T follicular helper cell (primary cell): Measurements from ENCODE around the gene PTGIS.

ENCODE experiments used
- DNase-seq: peaks from one replicate; pipeline ENCODE4 v3.0.0-alpha.2; 2020; ENCODE audit warnings: low read depth

Gene PTGIS

DNA sequence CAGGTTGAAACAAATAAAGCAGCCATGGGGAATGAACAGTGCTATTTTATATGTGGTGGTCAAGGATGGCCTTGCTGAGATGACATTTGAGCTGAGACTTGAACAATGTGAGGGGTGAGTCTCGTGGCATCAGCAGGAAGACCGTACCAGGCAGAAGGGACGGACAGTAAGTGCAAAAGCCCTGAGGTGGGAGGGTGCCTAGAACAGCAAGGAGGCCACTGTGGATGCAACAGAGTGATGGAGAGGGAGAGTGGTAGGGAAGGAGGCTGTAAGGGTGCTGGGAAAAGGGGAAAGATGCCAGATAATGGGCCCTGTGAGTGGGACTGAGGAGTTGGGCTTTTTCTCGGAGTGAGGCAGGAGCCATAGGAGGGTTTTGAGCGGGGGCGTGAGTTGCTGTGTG, 97.0 kb downstream of the PTGIS start:
- DNase-seq: no peak

DNA sequence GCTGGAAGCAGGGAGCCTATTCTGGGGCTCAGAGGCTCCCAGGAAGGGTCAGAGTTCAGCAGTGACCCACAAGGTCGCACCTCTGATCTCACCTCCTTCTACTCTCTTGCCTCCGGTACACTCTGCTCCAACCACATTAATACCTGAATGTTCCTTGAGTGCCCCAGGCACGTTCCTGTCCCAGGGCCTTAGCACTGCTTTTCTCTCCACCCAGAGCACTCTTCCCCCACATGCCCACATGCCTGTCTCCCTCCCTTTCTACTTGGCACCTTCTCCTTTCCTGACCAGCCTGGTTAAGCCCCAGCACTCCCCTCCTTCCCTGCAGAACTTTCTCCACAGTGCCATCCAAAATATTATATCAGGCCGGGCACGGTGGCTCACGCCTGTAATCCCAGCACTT, 98.9 kb downstream of the PTGIS start:
- no peak for DNase-seq

DNA sequence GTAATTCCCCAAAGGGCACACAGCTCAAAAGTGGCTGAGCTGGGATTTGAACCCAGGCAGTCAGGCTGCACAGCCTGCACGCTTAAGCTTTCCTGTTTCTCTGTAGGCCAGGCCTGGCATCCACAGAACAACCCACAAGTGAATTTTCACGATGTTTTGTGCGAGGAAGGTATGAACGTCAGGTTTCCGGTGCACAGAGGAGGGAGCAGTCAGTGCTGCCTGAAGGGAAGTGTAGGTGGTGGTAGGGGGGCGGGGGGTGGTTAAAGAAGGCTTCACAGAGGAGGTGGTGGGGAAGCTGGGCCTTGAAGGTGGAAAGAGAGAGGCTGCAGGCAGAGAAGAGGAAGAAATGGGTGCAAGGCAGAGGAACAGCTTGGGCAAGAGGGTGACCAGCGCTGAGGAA, 99.5 kb downstream of the PTGIS start:
- DNase-seq: no peak

DNA sequence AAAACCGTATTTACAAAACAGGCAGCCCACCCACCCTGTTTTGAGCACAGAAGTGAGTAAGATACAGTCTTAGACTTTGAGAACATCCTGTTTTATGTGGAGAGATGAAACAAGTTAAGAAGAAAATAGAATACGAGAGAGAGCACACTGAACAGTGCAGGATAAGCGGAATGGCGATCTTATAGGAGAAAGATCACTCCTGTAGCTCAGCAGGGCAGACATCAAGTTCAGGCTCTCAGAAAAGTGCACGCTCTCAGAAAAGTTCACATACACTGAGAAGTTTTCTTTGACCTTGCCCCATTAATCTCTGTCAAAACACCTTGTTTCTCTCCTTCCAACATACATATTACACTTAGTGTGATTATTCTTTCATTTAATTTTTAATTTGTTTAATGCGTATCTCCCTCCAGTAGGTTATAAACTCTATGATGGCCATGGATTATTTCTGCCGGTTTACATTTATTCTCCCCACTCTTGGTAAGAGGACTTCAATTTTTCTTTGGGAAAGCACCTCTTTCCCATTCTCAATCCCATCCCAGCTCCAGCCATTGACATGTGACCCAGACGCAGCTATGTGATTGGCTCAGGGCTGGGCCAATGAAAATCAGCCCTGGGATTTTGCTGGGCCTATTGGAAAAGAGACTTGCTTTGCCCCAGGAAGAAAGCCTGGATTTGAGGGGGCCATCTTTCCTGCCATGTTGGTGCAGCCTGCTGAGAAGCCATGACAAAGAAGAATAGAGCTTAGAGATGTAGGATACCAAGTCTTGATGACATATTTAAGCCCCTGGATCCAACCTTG, 101.6 kb downstream of the PTGIS start:
- no peak for DNase-seq

DNA sequence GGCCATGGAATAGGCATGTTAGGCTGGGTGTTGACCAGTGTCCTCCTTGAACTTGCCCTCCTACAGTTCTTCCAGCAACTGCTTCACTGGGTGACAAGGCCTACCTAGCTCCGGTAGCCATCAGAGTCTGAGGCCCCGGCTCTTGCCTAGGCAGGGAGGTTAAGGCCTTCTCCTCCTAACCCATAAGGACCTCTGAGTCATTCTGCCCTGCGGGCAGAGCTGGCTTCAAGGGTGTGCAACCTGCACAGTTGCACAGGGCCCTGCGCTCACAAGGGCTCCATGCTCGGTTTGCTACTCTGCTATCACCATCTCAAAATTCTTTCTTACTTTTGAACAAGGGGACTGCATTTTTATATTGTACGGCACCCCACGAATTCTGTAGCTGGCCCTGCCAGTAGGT, 103.4 kb downstream of the PTGIS start:
- no peak for DNase-seq

DNA sequence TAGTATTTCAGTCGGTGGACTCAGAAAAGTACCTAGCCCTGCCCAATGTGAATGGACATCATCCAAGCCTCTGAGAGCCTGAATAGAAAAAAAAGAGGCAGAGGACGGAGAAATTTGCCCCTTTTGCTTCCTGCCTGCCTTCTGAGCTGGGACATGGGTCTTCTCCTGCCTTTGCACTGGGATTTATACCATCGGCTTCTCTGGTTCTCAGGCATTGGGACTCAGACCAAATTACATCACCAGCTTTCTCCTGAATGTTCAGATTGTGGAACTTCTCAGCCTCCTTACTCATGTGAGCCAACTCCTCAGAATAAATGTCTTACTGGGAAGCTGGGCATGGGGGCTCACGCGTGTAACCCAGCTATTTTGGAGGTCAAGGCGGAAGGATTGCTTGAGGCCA, 105.3 kb downstream of the PTGIS start:
- DNase-seq: no peak

DNA sequence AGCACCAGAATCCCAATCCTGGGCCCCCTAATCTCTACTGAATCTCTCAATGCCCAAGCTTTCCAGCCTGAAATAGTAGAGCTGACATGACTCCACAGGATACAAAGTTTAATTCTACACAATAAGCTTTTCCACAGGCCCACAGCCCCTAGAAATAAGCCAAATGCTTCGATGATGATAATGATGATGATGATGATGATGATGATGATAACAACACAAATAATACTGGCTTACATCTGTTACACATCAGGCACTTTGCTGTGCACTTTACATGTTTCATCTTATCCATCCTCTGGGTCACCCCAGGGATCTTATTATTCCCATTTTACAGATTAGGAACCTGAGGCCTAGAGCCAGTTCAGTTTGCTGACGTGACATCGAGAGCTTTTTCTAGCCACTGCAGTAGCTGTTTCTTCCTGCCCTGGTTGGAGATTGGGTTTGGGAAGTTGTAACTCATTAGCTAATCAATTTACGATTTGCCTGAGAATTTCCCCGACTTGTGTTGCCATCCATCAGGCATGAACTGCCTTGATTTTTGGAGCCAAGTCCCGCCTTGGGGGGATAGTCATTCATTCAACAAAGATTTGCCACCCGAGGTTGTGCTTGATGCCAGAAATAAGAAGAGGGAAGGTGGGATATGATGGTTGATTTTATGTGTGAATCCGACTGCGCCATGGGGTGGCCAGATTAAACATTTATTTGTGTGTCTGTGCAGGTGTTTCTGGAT, 105.9 kb downstream of the PTGIS start:
- no peak for DNase-seq

DNA sequence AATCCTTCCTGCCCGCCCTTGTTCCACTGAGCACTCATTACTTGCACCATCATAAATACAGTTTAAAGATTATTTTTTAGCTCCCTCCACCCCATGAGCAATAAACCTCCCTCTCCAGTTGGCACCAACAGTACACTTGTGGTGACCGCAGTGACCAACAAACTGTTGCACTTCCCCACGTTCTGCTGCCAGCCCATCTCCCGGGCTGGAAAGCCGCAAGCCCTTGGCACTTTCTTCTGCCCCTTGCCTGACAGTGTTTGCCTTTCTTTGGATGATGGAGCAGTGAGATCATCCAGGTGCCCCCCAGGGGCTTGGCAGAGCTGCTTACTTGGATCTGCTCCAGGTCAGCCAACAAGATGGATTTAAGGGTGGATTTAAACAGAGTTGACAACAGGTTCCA, 107.0 kb downstream of the PTGIS start:
- DNase-seq: no peak

DNA sequence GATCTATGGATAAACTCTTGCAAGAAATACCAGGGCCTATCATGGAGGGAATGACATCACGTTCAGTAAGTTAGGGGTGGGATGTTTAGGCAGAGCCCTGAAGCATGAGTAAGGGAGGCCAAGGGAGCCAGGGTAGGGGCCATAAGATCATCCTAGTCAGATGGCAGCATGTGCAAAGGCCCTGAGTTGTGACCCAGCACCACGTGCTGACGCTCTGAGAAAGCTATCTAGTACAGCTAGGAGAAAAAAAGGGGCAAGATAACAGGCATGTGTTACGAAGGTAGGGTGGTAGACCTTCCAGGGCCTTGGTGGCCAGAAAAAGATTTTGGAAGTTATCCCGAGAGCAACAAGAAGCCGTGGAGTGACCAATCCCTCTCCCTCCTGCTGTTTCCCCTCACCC, 107.8 kb downstream of the PTGIS start:
- DNase-seq: no peak

DNA sequence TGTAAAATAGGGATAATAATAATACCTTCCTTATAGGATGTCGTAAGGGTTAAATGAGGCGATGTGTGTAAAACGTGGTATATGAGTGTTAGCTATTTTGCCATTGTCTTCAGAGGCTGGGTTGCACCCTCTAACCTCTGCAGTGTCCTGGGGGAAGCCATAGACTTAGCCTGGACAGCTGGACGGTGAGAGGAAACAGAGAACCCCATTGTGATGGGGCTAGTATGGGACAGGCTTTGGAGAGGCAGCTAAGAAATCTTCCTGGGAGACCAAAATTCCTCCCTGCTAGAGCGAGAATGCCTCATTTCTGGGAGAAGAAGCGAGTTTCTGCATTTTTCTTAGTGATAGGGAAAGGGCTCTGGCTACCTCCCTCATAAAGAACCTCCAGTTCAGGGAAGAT, 108.3 kb downstream of the PTGIS start:
- no peak for DNase-seq

DNA sequence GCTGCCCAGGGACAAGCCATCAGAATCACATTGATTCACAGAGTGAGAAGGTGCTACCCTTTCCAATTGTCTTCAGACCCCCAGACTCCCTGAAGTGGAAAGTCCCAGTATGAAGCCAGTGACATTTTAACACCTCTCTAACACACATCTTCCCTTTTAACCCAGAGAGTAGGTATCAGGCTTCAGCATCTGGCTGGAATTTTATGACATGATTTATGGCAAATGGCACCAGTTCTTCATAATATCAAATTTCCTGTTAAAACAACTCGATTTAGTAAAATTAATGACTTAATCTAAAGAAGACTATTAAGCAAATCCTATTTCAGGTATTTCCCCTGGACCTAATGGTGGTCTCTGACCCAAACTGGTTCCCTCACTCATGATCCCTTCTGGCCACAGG, 110.5 kb downstream of the PTGIS start:
- no peak for DNase-seq

DNA sequence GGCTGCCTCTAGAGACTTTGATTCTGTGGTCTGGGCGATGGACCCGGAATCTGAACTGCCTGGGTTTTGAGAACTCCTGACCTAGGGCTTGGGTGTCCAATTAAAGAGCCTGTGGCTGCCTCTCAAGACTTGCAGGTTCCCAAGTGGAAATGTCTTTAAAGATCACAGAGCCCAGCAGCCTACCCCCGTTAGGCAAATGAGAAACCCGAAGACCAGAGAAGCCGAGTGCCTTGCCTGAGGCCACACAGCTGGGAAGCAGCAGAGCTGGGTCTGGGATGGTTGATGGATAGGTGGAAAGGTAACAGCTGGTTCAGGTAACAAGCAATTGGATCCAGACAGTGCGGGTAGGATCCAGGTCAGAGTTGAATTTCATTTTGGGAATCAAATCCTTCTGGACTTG, 111.3 kb downstream of the PTGIS start:
- DNase-seq: no peak

DNA sequence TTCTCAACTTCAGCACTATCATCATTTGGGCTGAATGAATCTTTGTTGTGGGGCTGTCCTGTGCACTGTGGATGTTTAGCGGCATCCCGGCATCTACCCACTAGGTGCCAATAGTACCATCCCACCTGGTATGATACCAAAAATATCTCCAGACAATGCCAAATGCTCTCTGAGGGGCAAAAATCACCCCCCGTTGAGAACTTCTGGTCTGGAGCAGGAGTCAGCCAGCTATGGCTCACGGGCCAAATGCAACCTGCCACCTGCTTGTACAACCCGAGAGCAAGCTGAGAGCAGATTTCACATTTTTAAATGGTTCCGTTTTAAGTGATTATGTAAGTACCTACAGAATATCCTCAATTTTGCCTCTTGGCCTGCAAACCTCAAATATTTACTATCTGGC, 112.2 kb downstream of the PTGIS start:
- no peak for DNase-seq
